GM23338 (cell line): ENCODE results near the gene IL31. TPM values are rescaled to one million over a fixed set of nuclear protein-coding genes. Genes with fewer than 3 reads are reported as not detected.

Source experiments
- ATAC-seq: fragments of 200-7000 bp; cut with Tn5 transposase; 3 replicates; pipeline ENCODE4 v1.9.1; 2020
- DNase-seq: peaks from one replicate; pipeline ENCODE4 v3.0.0-alpha.2; 2015; ENCODE audit warnings: low spot score
- H2AFZ ChIP-seq: fragments of 200-600 bp; sonication (generic); 2 replicates; pipeline ENCODE4 v1.8.0; 2016; ENCODE audit warnings: antibody characterized with exemption, mild to moderate bottlenecking, moderate library complexity
- H3F3A ChIP-seq: fragments of 200-600 bp; sonication (generic); replicated peaks from 2 replicates; pipeline ENCODE4 v1.8.0; 2017; ENCODE audit warnings: antibody characterized with exemption, mixed run types, low read depth
- H3K27ac ChIP-seq: fragments of 200-600 bp; sonication (generic); 2 replicates; pipeline ENCODE4 v1.6.1; 2016; ENCODE audit warnings: low read depth
- H3K27me3 ChIP-seq: fragments of 200-600 bp; sonication (generic); 2 replicates; pipeline ENCODE4 v1.8.0; 2016; ENCODE audit warnings: mild to moderate bottlenecking, mixed run types, moderate library complexity; ENCODE audit not compliant: insufficient read depth
- H3K36me3 ChIP-seq: fragments of 200-600 bp; sonication (generic); 2 replicates; pipeline ENCODE4 v1.8.0; 2016; ENCODE audit warnings: mild to moderate bottlenecking; ENCODE audit not compliant: insufficient read depth
- H3K4me1 ChIP-seq: fragments of 200-600 bp; sonication (generic); 2 replicates; pipeline ENCODE4 v1.8.0; 2016; ENCODE audit warnings: mild to moderate bottlenecking, moderate library complexity; ENCODE audit not compliant: insufficient read depth
- H3K4me2 ChIP-seq: fragments of 200-600 bp; sonication (generic); 2 replicates; pipeline ENCODE4 v1.7.1; 2017; ENCODE audit warnings: mixed run types
- H3K4me3 ChIP-seq: fragments of 200-600 bp; sonication (generic); 2 replicates; pipeline ENCODE4 v1.6.1; 2016; ENCODE audit warnings: mixed run types
- H3K79me2 ChIP-seq: fragments of 200-600 bp; sonication (generic); replicated peaks from 2 replicates; pipeline ENCODE4 v1.8.0; 2017; ENCODE audit warnings: mild to moderate bottlenecking; ENCODE audit not compliant: insufficient read depth
- H3K9me2 ChIP-seq: fragments of 200-600 bp; sonication (generic); 2 replicates; pipeline ENCODE4 v1.8.0; 2017; ENCODE audit not compliant: insufficient read depth
- H4K20me1 ChIP-seq: fragments of 200-600 bp; sonication (generic); replicated peaks from 2 replicates; pipeline ENCODE4 v1.8.0; 2017; ENCODE audit warnings: mild to moderate bottlenecking; ENCODE audit not compliant: insufficient read depth
- H3K27ac Mint-ChIP-seq: 2 replicates; pipeline ENCODE4 v1.8.0; 2020; ENCODE audit warnings: inconsistent platforms, mild to moderate bottlenecking, moderate library complexity, mixed read lengths
- H3K27me3 Mint-ChIP-seq: 3 replicates; pipeline ENCODE4 v1.8.0; 2022; ENCODE audit warnings: low read depth, mild to moderate bottlenecking, moderate library complexity, mixed read lengths, inconsistent platforms; ENCODE audit not compliant: insufficient read depth, poor library complexity
- H3K36me3 Mint-ChIP-seq: 3 replicates; pipeline ENCODE4 v1.8.0; 2021; ENCODE audit warnings: low read depth, mild to moderate bottlenecking, inconsistent platforms, moderate library complexity, mixed read lengths
- H3K4me1 Mint-ChIP-seq: 3 replicates; pipeline ENCODE4 v1.8.0; 2020; ENCODE audit warnings: mild to moderate bottlenecking, inconsistent platforms, mixed read lengths
- H3K4me3 Mint-ChIP-seq: 3 replicates; pipeline ENCODE4 v1.8.0; 2021; ENCODE audit warnings: moderate library complexity, mild to moderate bottlenecking, inconsistent platforms, mixed read lengths
- H3K9me3 Mint-ChIP-seq: 3 replicates; pipeline ENCODE4 v1.8.0; 2020; ENCODE audit warnings: moderate library complexity, mild to moderate bottlenecking, inconsistent platforms, mixed read lengths
- ETS1 ChIP-seq: IDR thresholded peaks from 2 replicates; pipeline ENCODE4 v1.6.1; 2016; ENCODE audit warnings: antibody characterized with exemption
- REST ChIP-seq: IDR thresholded peaks from one replicate; pipeline ENCODE4 v1.6.1; 2018; ENCODE audit warnings: antibody characterized with exemption; ENCODE audit not compliant: unreplicated experiment
- ZNF331 ChIP-seq: fragments of 250-450 bp; sonication (Bioruptor Pico); IDR thresholded peaks from 2 replicates; pipeline ENCODE4 v1.5.0; 2020; ENCODE audit warnings: low read depth, mild to moderate bottlenecking, moderate library complexity
- ZNF462 ChIP-seq: fragments of 250-450 bp; sonication (Bioruptor Pico); IDR thresholded peaks from 2 replicates; pipeline ENCODE4 v1.5.0; 2020; ENCODE audit warnings: mild to moderate bottlenecking, moderate library complexity
- polyA plus RNA-seq: library from polyadenylated mRNA; unstranded; fragments of >200 nt; fragmentation: Nextera tagmentation; extraction: Ambion mirVana; gene quantifications from 2 replicates; pipeline ENCODE4 v1.2.1, GENCODE V29; 2016
- total RNA-seq: library from RNA; depleted of rRNA; stranded (reverse); fragments of >200 nt; shearing (Covaris generic); gene quantifications from 2 replicates; pipeline ENCODE4 v1.2.3, GENCODE V29; 2014

Gene IL31
- total and polyA plus RNA-seq, 2 experiments from 2014 or later = not detected

- TF ChIP-seq ZNF462 (CRISPR knock-in tag) = no peak
Observed at GRCh38 chr12:122130150-122130549, 43.9 kb downstream of the IL31 start (continued).

GRCh38 chr12:122129131-122129530 is 44.9 kb downstream of the IL31 start:
- H3K4me3 ChIP-seq = no peak overlapping the region
- peaks cover 3% of the 10 kb centered on the region; the same call in 1 of the 2 replicates for H4K20me1 ChIP-seq
- ATAC-seq (no peak), DNase-seq (no peak)
- Mint-ChIP-seq H3K27me3 (peaks cover 12% of the 10 kb centered on the region), H3K27ac (no peak overlapping the region), H3K4me3 (no peak overlapping the region), H3K36me3 (peaks cover 20% of the 10 kb centered on the region), H3K9me3 (no peaks in the 10 kb centered on the region), H3K4me1 (peaks cover 14% of the 10 kb centered on the region)
- H3K27ac ChIP-seq = no peak overlapping the region
- H3F3A ChIP-seq = peaks cover 6% of the 10 kb centered on the region; the same call in 1 of the 2 replicates
- H3K36me3 ChIP-seq = no peaks in the 10 kb centered on the region
- no peaks in the 10 kb centered on the region for H3K27me3 ChIP-seq
- H3K4me2 ChIP-seq = no peak overlapping the region
- H3K79me2 ChIP-seq = peaks cover 19% of the 10 kb centered on the region; the same call in 1 of the 2 replicates
- H3K4me1 ChIP-seq = no peaks in the 10 kb centered on the region; the same call in 1 of the 2 replicates
- no peak overlapping the region for H2AFZ ChIP-seq
- no peaks in the 10 kb centered on the region for H3K9me2 ChIP-seq
- no peak for TF ChIP-seq ZNF331
- TF ChIP-seq ETS1 = no peak
- no peak for TF ChIP-seq ZNF462 (CRISPR knock-in tag)
- no peak for TF ChIP-seq REST
